HG03457 (cell line): Measurements from ENCODE around the gene HSH2D.

Experiments
- ATAC-seq: cut with Tn5 transposase; IDR thresholded peaks from one replicate; pipeline ENCODE4 v1.9.1; 2021; ENCODE audit warnings: moderate number of reproducible peaks; ENCODE audit not compliant: unreplicated experiment

The HSH2D gene

DNA sequence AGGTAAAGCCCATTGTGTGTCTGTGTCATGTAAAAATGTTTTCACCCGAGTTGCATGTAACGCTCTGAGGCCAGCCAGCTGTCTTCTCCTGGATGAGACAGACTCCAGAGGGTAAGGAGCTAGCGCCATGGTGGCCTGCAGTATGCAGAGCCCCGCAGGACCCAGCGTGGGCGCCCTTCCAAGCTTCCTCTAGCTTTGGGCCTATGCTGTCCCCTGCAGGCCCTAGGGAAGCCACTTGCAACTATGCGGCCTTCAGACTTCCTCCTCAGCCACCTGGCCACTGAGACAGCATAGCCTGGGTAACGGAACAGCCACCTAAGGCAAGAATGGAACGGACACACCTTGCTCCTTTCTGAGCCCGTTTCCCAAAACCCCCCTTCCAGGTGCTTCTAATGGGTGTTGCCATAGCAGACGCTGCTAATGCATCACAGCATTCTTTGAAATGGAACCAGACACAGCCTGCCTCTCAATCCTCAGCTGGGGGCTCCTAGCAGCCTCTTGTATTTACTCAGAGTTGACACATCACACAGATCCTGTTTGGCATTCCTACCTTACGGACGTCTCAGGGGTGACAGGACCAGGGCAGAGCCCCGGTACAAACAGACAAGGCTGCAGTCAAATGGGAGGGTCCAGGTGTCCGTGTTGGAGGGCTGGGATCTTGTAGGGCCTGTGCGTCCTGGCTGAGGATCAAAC is 47.9 kb downstream of the HSH2D start:
- no peak for ATAC-seq

DNA sequence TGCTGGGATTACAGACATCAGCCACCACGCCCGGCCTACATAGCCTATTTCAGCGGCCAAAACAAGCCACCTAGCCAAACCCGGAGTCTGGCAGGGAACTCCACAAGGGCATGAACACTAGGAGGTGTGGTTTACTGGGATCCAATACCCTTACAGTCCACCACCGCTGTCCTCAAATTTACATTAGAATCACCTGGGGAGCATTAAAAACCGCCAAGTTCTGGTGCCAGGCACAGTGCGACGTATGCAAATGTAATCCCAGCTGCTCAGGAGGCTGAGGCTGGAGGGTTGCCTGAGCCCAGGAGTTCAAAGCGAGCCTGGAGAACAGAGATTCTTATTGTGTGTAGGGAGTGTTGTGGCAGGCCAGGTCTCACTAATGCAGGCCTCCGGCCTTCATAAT is 50.0 kb downstream of the HSH2D start:
- no peak for ATAC-seq

DNA sequence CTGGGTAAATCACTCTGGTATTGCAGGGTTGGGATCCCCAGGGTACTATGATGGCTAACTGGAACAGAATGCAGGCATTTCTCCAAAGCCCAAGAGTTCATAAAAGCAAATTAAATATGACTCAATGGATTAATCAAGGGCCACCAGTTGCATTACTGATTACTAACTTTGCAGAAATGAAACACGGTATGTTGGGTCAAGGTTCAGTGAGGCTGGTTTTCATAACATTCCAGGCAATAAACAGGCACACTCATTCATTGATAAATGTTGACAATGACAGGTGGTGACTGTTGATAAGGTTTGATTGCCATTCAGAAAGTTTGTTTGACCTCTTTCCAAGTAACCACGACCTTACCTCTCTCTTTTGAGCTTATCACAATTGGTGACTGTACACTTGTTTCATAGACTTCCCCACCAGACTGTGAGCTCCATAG is 53.7 kb downstream of the HSH2D start:
- ATAC-seq: no peak

DNA sequence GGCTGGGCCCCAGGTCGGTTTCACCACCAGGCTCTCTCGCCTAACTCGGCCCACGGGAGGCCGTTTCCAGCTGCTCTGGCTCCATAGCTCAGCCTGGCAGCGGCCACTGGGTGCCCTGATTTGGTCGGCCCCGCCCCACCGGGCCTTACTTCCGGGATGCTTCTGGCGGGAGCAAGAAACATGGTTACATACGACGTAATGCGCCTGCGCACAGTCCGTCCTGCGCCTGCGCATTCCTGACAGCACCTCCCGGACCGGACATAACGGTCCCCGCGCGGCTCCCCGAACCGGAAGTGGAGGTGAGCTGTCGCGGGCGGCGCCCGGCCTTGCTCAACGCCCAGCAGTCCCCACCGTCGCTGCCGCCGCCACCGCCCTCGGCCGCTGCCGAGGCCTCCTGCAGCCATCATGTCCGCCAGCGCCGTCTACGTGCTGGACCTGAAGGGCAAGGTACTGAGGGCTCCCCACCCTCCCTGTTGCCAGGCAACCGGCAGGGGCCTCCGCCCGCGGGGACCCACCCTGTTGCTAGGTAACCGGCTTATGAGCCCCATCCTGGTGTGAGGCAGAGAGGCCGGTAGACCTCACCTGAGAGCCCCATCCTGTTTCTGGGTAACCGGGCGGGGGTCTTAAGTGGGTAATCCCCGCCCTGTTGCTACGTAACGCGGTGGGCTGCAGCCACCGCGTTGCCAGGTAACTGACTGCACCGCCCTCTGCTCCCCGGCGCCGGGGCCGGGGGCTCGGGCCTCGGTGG is 54.3 kb downstream of the HSH2D start, which contains the start of gene AP1M1:
Gene AP1M1, plus strand, starts transcription at position 290 of the 748 bp plus-strand sequence. Its CDS starts 116 bp downstream, at position 406.
- ATAC-seq: peak; percentile 67

DNA sequence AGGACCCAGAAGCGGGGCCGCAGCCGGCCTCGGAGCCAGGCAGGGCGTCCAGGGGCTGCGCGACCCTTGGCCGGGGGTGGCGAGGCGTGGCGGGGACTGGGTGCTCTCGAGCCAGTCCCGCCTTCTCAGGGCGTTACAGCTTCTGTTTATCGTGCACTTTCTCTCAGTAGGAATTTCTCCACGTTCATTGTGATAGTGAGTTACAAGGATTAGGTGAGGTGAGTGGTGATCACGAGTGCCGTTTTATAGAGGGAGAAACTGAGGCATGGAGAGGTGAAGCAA is 54.8 kb downstream of the HSH2D start:
- no peak for ATAC-seq

DNA sequence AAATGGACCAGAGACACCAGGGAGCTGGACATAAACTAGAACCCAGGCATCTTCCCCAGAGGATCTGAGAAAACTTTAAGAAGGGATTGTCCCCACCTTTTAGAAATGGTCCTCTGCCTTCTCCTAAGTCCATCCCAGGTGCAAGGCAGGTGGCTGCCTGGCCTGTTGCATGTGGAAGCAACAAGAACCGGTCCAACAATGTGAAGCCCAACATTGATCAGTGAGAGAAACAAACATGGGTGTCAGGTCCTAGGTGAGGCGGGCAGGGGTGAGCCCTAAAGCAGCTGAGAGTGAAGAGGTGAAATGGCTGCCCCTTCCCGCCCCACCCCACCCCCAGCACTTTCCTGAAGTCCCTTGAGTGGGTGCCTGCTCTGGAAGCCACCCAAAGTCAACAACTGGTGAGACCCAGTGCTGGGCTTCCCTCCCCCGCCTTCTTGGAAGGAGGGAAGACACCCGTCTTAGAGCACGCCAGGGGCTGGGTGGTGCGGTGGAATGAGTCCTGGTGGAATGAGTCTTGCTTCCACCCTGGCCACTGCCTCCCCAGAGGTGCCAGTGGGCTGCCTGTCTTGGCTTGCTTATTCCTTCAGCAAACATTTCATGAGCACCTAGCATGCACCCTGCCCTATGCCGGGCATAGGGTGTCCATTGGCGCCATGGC is 55.9 kb downstream of the HSH2D start:
- no peak for ATAC-seq

DNA sequence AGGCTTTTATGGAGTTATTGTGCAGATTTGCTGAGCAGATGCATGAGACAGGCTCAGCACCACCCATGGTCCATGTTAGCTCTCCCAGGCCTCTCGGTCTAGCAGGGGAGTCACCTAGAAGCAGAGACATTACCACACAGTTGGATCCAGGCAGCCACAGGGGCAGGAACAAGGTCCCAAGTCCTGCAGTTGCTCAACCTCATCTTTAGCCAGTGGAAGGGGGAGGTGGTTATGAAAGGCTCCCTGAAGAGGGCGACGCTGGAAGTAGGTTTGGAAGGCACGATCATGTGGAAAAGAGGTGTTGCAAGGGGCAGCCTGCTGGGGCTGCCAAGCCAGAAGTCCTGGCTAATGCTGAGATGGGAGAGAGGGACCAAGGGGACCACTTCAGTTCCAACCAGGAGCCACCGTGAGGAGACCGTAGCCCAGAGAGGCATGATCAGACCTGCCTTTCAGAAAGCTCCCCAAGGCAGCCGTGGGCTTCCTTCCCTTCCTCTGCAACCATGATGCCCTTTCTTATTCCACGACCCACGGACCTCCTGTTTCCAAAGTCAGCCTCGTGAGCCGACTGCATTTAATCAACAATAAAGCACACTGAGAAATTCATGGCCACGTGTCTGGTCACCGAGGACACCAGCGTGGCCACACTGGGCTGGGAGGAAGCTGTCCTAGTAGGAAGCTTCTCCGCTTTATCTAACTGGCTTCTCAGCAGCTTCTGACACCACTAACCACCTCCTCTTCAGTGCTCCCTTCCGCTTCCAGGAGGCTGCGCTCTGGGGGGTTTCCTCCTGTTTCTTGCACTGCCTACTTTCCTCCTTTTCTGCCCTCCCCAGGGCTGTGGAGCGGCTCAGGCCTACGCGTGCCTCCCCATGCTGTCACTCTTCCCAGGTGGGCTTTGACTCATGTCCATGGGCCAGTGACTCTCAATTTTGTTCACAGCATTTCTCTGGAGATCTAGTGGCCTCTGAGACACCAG is 56.8 kb downstream of the HSH2D start:
- ATAC-seq: no peak

DNA sequence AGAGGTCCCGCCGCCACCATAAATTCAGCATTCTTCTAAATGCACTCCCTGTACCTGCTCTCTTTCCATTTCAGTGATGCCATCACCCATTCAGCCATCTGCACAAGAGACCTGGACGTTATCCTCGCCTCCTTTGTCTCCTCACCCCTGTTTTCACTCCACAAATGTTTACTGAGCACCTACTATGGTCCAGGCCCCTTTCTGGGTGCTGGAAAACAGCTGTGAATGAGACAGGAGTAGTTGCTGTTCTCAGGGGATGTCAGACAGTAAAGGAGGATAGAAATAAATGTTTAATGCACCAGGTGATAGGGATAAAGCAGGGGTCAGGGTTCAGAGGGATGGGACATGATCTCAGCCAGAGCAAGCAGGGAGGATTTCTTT is 57.5 kb downstream of the HSH2D start:
- ATAC-seq: no peak

DNA sequence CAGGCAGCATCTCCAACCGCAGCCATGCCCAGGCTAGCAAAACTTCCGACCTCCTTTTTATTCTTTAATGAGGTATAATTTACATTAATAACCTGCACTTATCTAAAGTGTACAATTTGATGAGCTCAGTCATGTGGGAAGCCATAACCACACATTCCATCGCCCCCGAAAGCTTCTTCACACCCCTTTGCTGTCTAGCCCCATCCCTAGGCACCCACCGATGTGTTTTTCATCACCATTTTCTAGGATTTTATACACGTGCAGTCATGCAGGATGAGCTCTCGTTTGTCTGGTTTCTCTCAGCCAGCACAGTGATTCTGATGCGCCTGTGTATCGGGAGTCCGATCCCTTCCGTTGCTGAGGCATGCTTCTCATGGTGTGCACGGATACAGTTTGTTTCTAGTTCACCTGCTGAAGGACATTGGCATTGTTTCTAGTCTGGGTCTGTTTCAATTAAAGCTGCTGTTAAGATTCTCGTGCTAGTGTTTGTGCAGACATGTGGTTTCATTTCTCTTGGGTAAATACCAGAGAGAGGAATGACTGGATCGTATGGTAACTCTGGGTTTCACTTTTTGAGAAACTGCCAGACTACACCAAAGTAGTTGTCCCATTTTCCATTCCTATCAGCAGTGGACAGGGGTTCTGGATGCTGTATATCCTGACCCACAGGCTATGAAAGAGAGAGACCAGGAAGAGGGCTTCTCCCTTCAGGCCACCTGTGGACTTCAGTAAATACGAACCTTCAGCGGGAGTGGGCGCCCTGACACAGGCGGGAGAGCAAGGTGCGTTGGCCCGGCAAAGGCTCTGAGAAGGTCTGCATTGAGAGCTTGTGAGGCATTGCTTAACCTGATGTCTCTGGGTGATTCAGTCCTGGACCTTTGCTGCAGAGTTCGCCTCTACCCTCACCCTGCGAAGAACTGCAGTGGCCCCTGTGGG is 59.1 kb downstream of the HSH2D start:
- no peak for ATAC-seq

DNA sequence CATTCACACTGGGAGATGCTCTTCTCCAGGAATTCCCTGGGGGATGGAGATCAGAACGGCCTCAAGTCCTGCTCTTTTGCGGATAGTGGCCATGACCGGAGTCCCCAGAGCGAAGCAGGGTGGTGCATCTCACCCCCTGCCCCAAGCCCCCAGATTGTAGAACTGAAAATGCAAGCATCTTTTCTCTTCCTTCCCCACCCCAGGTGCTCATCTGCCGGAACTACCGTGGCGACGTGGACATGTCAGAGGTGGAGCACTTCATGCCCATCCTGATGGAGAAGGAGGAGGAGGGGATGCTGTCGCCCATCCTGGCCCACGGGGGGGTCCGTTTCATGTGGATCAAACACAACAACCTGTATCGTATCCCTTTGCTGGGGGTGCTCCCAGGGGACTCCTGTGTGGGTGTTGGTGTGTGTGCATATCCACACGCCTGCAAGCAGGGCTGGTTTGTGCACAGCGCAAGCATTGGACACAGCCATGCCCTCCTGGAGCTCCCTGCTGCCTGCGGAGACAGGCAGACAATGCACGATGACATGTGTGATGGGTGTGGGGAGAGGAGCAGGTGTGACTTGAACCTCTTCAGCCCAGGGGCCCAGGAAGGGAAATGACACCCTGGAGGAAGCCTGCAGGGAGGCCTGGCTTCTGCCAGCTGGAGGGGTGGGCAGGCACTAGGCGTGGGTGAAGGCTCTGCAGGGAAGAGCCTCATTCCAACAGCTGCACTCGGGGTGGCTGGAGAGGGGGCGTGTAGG is 59.9 kb downstream of the HSH2D start:
- no peak for ATAC-seq

DNA sequence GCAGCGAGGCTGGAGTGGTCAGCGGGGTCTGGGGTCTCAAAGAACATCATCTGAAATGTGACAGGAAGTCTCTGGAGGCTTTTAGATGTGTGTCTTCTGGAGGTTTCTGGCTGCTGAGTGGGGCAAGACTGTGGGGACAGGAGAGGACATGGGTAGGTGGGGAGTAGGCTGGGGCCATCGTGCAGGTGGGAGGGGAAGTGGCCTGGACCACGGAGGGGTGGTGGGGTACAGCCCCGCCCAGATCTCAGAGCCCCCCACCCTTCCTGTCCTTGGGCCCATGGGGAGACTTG is 60.5 kb downstream of the HSH2D start:
- no peak for ATAC-seq

DNA sequence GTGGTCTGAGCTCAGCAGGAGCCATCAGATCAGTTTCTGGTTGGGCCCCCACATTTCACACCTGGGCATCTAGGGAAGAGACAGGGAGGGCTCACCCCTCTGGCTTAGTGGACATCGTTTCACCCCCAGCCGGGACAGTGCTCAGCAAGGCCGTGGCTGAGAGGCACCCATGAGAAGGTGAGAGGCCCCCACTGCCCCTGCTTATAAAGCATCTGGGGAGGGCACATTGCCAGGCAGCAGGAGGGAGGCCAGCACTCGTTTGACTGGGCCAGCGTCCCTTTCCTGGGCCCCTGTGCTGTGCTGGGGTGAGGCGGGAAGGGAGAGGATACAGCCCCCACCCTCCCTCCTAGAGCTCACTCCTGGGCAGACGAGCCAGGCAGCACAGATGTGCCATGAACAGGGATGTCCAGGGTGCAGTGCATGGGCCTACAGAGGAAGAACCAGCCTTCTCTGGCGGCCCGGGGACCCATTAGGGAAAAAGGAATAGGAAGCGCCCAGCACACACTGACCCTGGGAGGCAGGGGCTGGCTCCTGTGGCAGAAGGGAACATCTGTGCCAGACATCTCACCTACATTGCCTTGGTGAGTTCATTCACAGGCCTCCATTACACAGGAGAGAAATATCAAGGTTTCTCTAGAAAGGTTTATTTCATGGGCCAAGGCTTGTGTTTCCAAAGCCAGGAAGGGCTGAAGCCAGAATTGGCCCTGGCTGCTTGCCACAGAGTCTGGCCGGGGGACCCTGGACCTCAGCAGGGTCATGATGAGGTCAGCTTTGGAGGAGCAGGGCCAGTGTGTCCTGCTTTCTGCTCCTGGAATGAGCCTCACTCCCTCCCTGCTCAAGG is 61.9 kb downstream of the HSH2D start:
- ATAC-seq: no peak

DNA sequence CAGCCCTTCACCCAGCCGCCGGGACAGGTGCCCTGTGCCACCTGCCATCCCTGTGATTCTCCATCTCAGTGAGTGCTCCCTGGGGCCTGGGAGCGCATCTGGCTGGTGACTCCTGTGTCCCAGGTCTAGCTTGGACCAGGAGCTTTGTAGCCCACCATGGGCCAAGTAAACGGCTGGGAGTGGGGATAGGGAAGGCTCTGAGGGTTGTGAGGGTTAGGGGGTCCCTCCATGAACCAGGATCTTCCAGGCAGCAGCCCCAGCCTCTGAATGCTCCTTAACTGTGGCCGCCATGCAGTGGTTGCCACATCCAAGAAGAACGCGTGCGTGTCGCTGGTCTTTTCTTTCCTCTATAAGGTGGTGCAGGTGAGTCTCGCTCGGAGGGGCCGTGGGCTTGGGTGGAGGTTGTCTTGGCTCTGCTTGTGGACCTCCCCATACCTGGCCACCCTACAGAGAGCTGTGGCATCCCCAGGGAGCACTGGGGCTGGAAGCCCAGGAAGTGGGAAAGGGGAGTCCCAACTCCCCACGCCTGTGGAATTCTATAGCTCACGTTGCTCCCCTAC is 62.6 kb downstream of the HSH2D start:
- no peak for ATAC-seq

DNA sequence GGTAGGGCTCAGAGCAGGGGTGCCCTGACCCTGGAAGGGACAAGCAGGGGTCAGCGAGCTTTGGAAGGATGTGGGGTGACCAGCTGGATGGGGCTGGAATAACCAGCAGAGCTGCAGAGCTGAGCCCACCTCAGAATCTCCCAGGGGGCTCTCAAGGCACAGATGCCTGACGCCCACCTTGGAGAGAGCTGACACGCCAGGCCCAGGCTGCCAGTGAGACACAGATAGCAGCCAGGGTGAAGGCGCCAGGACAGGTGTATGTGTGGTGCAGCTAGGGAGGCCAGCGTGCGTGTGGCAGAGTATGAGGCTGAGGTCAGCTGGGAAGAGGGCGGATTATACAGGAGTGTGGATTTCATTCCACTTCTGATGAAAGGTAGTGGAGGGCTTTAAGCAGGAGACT is 63.2 kb downstream of the HSH2D start:
- ATAC-seq: no peak

DNA sequence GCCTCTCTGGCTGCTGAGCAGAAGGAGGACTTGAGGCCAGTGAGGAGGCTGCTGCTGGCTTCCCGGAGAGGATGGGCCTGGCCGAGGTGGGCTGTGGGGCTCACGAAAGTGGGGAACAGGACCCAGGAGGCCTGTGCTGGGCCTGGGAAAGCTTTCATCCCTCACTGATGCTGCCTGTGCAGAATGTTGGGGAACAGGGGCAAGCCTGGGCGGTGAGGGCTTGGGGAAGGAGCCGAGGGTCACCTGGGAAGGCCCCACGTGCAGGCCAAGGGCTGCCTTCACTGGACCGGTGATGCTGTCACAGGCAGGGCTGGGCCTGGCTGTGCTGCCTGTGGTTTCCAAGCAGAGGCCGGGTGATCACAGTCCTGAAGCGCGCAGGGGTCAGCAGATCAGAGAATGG is 63.6 kb downstream of the HSH2D start:
- no peak for ATAC-seq

DNA sequence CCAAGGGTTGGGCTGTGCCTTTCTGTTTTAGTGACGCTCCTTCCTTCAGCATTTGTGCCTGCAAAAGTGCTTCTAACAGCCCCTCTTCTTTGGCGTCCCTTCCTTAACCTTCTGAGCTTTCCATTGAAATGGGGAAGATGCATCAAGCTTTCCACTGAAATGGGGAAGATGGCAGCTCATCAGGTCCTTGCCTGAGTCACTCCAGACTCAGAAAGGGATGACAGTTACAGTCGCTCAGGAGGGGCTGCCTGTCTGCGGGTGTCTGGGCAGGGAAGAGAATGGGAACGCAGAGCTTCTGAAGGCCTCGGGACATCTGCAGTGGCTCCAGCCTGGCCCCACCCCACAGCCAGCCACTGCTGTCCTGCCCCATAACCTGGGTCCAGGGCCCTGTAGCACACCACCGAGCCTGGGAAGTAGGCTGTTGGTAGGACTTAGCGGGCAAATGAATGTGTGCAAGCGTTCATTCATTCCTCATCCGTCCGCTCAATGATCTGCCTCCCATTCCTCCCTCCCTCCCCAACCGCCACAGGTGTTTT is 64.1 kb downstream of the HSH2D start:
- ATAC-seq: no peak
